HEK293T (cell line): Measurements from ENCODE around the gene TTC7B.

Experiments used
- ARNT ChIP-seq: fragments of 450-650 bp; IDR thresholded peaks from 2 replicates; pipeline ENCODE4 v1.6.1; 2017; ENCODE audit warnings: mild to moderate bottlenecking
- BHLHE40 ChIP-seq: fragments of 450-650 bp; IDR thresholded peaks from 2 replicates; pipeline ENCODE4 v1.6.1; 2016; ENCODE audit warnings: mild to moderate bottlenecking, moderate library complexity, borderline replicate concordance
- FOXM1 ChIP-seq: fragments of 450-650 bp; IDR thresholded peaks from 2 replicates; pipeline ENCODE4 v1.6.1; 2017; ENCODE audit warnings: mild to moderate bottlenecking, borderline replicate concordance

GRCh38 chr14:90617961-90618360 is 198.3 kb downstream of the TTC7B start:
- no peak for TF ChIP-seq FOXM1
- TF ChIP-seq ARNT = no peak
- TF ChIP-seq BHLHE40 = no peak
